ENCODE data around the gene ATP13A2.

The ATP13A2 gene, protein sequence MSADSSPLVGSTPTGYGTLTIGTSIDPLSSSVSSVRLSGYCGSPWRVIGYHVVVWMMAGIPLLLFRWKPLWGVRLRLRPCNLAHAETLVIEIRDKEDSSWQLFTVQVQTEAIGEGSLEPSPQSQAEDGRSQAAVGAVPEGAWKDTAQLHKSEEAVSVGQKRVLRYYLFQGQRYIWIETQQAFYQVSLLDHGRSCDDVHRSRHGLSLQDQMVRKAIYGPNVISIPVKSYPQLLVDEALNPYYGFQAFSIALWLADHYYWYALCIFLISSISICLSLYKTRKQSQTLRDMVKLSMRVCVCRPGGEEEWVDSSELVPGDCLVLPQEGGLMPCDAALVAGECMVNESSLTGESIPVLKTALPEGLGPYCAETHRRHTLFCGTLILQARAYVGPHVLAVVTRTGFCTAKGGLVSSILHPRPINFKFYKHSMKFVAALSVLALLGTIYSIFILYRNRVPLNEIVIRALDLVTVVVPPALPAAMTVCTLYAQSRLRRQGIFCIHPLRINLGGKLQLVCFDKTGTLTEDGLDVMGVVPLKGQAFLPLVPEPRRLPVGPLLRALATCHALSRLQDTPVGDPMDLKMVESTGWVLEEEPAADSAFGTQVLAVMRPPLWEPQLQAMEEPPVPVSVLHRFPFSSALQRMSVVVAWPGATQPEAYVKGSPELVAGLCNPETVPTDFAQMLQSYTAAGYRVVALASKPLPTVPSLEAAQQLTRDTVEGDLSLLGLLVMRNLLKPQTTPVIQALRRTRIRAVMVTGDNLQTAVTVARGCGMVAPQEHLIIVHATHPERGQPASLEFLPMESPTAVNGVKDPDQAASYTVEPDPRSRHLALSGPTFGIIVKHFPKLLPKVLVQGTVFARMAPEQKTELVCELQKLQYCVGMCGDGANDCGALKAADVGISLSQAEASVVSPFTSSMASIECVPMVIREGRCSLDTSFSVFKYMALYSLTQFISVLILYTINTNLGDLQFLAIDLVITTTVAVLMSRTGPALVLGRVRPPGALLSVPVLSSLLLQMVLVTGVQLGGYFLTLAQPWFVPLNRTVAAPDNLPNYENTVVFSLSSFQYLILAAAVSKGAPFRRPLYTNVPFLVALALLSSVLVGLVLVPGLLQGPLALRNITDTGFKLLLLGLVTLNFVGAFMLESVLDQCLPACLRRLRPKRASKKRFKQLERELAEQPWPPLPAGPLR

DNA sequence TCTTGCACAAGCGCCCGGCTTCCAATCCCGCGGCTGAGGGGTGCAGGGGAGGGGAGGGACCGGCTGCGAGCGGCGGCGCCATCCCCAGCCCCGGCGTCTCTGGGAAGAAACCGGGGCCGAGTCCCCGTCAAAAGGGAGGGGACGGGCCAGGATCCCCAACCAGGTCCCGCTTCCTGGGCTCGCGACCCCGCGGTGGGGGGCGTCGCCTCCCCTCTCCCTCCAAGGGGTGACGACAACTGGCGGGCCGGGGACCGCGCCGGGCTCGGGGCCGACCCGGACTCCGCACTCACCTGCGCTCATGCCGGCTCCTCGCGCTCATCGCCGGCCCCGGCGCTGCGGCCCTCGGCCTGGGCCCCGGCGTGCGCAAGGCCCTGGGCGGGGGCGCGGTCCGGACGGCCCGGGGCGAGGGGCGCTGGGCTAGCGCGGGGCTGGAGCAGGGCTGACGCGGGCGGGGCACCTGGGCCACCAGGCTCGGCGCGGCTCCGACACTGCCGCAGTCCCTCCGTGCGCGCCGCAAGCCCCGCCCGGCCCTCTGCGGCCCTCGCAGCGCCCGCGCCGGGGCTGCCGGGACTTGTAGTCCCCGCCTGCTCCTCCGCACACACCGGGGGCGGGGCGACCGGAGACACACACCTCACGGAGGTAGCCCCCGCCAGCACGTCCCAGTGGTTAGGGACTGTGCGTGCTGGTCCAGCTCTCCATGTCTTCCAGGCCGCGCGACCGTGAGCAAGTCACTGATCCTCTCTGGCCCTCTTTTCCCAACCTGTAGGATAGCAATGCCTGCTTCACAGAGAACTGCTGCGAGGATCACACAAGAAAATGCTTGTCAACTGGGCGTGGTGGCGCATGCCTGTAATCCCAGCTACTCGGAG, at the start of gene ATP13A2:
Gene ATP13A2, minus strand, starts transcription at position 490 of the 869 bp plus-strand sequence. Its CDS starts 190 bp downstream, at position 300.
- DNase-seq (ENCODE audit: low spot score), result peak; percentile 81

DNA sequence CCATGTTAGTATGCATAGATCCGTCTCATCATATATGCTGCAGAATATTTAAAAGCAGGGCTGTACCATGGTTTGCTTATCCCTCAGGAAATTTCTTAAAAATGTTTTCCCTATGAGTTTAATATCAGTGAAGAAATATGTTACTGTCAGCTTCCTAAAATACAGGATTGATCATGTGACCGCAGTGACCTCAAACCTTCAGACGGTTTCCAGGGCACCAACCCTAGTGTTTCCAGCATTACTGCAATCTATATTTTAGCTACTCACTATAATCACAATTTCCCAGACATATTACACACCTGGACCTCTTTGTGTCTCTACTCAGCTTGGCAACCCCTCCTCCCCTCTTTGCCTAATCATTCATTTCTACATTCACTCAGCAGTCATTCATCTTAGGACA, 49.8 kb upstream of the ATP13A2 start:
- no peak for DNase-seq (ENCODE audit: low spot score)

DNA sequence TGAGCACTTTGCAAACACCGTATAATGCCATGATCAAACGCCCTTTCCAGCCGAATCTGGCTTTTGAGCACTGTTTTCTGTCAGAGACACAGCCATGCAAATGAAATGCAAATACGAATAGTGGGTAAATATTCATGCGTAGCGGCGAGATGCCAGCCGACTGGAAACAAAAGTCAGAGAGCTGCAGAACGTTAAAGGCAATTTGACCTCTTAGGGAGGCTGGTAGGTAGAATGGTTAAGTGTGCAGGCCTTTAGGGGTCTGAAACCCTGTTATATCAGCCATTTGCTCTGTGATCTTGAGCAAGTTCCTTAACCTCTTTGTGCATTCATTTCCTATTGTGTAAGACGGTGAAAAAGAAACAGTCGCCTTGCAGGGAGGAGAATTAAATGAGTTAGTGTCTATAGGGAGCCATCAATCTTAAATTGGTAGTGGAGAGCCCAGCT, 48.6 kb upstream of the ATP13A2 start:
- DNase-seq (ENCODE audit: low spot score), result no peak

DNA sequence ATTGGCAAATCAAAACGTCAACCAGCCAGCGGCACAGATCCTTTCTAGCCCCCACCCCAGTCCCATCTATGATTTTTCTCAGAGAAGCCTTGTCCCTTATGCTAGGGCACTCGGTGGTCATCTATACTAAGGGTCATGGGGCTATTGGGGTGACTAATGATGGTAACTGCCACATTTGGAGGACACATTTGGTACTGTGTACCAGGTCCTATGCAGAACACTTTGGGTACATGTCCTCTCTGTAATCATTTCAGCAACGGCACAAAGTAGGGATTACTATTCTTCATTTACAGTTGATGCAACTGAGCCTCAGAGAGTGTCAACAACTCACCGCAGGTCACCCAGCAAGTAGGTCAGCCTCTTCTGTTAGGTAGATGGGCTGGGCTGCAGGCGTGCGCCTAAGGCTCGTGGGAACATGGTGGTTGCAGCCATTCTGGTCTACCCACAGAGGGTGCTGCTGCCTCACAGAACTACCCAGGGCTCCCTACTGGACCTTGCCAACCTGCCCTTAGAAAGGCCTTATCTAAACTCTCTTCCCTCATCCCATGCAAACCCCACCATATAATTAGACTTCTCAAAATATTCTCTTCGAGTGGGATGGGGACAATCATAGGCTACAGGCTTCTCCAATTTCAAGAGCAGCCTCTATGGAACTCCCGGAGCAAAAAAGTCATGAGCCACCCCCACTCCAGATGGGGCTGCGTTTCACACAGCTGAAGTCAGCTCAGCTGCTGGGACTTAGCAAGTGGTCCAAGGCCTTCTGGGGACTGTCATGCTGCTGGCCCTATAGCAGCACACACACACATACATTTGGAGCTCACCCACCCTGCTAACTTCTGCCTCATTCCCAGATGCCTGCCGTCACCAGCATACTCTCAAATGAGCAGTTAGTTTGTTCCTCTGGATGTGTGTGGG, 47.9 kb upstream of the ATP13A2 start:
- peak; percentile 37 for DNase-seq (ENCODE audit: low spot score)

- no peak for DNase-seq (ENCODE audit: low spot score)
These were observed 44.8 kb upstream of the ATP13A2 start for GRCh38 chr1:17056551-17056950.

GRCh38 chr1:17055801-17056200, 44.1 kb upstream of the ATP13A2 start:
- no peak for DNase-seq (ENCODE audit: low spot score)

DNA sequence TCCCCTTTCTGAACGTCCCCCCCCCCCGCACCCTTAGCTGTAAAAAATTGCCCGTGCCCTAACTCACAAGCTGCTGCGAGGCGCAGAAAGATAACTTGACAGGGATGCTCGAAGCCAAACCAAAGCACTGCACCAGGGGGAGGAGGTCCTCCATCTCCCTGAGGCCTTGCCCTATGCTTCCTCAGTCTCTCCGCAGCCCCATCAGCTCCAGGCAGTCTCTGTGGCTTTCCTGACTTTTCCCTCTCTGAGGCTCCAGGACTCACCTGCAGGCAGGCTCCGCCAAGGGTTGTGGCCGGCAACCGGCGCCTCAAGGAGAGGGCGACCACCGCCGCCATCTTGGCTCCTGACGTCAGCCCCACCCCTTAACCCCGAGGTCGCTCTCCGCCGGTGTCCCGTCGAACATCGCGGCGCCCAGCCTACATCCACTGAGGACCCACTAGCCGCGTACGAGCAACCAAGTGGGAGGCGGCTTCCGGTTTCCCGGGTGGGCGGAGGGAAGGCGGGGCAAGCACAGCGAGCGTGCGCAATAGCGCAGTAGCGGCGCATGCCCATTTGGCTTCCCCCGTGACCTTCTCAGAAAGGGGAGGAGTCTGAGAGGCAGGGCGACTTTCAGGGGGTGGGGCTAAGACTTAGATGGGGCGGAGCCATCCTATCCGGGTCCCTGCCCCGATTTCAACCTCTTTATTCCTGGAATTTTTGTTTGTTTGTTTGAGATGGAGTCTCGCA, 42.1 kb upstream of the ATP13A2 start, which contains the start of gene SDHB:
Gene SDHB, minus strand, starts transcription at position 348 of the 726 bp plus-strand sequence. Its CDS starts 13 bp downstream, at position 335.
- DNase-seq (ENCODE audit: low spot score), result peak; percentile 99

- no peak for DNase-seq (ENCODE audit: low spot score)
These were observed 41.5 kb upstream of the ATP13A2 start for GRCh38 chr1:17053086-17053684.

- no peak for DNase-seq (ENCODE audit: low spot score)
These were observed 40.9 kb upstream of the ATP13A2 start for GRCh38 chr1:17052641-17053040.

GRCh38 chr1:17052038-17052437, 40.3 kb upstream of the ATP13A2 start:
- DNase-seq (ENCODE audit: low spot score), result no peak

DNA sequence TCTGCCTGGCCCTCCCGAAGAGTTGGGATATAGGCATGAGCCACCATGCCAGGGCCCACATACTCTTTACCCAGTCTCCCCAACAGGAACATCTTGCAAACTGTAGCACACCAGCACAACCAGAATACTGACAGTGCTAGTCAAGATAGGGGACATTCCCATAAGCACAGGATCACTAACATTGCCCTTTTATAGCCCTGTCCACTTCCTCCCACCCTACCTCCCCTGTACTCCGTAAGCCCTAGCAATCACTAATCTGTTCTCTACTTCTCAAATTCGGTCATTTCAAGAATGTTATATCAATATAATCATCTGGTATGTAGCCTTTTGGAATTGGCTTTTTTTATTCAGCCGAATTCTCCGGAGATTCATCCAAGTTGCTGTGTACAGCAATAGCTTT, 36.2 kb upstream of the ATP13A2 start:
- DNase-seq (ENCODE audit: low spot score), result no peak

- no peak for DNase-seq (ENCODE audit: low spot score)
These were observed 34.6 kb upstream of the ATP13A2 start for GRCh38 chr1:17046334-17046657.

DNA sequence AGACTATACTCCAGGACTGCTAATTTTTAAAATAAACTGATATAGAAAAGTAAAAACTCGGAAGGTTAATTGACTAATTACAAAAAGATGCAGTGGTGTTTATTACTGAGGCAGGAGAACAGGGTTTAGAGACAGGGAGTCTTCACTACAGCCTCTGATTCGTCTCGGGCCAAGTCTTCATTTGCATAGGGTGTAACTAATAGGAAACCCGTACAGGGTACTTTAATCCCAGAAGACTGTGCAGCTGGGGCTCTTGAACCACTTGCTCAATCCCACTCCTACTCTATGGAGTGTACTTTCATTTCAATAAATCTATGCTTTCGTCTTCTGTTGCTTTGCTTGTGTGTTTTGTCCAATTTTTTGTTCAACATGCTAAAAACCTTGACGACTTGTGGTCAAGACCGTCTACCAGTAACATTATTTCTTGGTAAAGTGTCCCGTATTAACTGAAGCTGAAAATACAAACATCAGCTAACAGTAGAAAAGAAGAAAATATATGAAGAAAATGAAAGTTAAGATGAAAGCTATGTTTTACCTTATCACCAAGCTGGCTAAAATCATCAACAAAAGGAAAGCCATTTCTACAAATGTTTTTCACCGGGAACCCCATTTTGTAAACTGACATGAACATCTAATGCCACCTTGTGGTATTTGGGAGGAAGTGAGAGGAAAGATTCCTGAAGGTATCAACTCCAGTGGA, 34.1 kb upstream of the ATP13A2 start:
- peak; percentile 30 for DNase-seq (ENCODE audit: low spot score)

DNA sequence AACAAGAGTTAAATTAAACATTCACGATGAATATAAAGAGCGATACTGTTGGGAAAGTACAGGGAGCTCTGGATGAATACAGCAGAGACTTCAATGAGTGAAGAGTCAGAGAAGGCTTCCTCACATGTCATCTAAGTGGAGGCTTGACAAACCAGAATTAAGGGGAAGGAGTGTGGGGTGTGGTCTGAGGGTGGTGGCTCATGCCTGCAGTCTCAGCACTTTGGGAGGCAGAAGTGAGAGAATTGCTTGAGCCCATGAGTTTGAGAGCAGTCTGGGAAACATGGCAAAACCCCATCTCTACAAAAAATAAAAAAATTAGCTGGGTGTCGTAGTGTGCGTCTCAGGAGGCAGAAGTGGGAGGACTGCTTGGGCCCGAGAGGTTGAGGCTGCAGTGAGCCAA, 33.4 kb upstream of the ATP13A2 start:
- no peak for DNase-seq (ENCODE audit: low spot score)

DNA sequence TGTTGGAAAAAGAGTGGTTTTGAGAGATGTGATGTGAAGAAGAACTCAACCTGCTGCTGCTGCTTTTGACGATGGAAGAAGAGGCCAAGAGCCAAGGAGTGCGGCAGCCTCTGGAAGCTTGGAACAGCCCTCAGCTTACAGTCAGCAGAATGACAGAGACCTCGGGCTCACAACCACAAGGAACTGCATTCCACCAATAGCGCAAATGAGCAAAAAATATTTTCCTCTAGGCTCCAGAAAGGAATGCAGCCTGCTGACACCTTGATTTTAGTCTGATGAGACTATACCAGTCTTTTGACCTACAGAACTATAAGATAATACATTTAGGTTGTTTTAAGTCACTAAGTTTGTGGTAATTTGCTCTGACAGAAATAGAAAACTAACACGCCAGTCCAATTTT, 31.9 kb upstream of the ATP13A2 start:
- no peak for DNase-seq (ENCODE audit: low spot score)

DNA sequence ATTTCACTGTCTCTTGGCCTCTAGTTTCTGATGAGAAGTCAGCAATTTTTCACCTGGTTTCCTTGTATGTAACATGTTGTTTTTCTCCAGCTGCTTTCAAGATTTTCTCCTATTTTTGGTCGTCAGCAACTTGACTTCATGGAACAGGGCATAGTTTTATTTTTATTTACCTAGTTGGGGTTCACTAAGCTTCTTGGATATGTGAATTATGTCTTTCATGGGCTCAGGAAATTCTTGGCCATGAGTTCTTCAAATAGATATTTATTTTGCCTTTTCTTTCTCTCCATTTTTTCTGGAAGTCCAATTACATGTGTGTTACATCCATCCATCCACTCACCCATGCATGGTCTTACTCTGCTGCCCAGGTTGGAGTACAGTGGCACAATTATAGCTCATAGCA, 28.4 kb upstream of the ATP13A2 start:
- no peak for DNase-seq (ENCODE audit: low spot score)

DNA sequence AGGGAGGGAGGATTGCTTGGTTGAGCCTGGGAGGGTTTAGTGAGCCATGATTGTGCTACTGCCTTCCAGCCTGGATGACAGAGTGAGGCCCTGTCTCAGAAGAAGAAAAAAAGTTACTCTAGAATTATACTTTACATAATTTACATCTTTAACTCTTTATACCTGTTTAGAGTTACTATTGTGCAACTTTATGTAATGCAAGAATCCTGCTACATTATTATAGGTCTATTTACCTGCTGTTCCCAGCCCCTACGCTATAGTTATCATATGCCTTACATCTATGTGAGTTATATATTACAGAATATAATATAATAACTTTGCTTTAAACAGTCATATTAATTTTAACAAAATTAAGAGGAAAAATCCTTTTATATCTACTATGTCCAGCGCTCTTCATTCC, 27.8 kb upstream of the ATP13A2 start:
- DNase-seq (ENCODE audit: low spot score), result no peak

GRCh38 chr1:17033481-17033880, 21.8 kb upstream of the ATP13A2 start:
- DNase-seq (ENCODE audit: low spot score), result no peak

DNA sequence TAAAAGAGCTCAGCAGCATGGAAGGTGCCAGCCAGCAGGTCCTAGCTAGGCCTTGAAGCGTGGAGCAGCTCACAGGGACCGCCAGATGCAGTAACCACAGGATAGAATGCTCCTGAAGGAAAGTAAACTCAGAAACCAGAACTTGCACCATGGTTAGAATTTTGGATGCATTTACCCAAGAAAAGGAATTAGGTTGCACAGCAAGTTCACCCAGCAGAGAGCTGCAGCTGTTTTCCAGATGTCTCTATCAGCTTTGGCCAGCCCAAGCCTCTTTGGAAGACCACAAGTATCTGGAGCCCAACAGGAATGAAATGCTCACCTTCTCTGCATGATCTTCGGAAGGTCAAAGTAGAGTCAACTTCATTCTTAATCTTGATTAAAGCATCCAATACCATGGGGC, 21.0 kb upstream of the ATP13A2 start:
- no peak for DNase-seq (ENCODE audit: low spot score)

All from activated CD4-positive, alpha-beta T cell treated with anti-CD3 and anti-CD28 coated beads, Interleukin-2, Interleukin-4, amounts not matched to agents 100 ng/mL and 50 ng/mL, durations not matched to agents 16 hours and 8 hours (primary cell).